A549 (cell line): ENCODE results near the gene ZP2. TPM values are rescaled to one million over a fixed set of nuclear protein-coding genes. Genes with fewer than 3 reads are reported as not detected.
A peak's percentile ranks its signal among the peaks of the same experiment; 100 is the strongest.

Source experiments
- ATAC-seq, 2 experiments: fragments of 200-7000 bp in 1 of 2; fragments of >200 bp in 1 of 2; cut with Nextera tagmentation in 1 of 2; cut with Tn5 transposase in 1 of 2; 3 replicates each; pipeline versions ENCODE4 v1.8.0 to v1.9.1; 2018 to 2020; ENCODE audit warnings: mild to moderate bottlenecking in 1 of 2, moderate library complexity in 1 of 2
- CTCF ChIA-PET: fragments of 300-600 bp; sonication (Branson Sonifier 250); formaldehyde crosslinking; extraction: SDS; loops from one replicate; lab custom pipeline; 2021; ENCODE audit warnings: antibody characterized with exemption, inconsistent platforms; lab: Yijun Ruan, JAX
- POLR2A ChIA-PET: fragments of 350-600 bp; formaldehyde crosslinking; extraction: SDS; loops from one replicate; lab custom pipeline; 2021; ENCODE audit warnings: antibody characterized with exemption, inconsistent platforms; lab: Yijun Ruan, JAX
- DNase-seq, 2 experiments: peaks; one replicate each; pipeline versions ENCODE4 v3.0.0 to v3.0.0-alpha.2; 2011 to 2016; ENCODE audit warnings: low read depth in 1 of 2, low spot score in 1 of 2
- FAIRE-seq: peaks from 2 replicates; lab custom pipeline; 2011; peaks lifted over from hg19 to GRCh38; lab: Jason Lieb, UNC
- H3K27ac ChIP-seq, 2 experiments: fragments of >200 bp; sonication (Bioruptor Twin); formaldehyde crosslinking; 3 replicates each; pipeline ENCODE4 v1.5.1; 2016 to 2017
- H3K4me1 ChIP-seq: fragments of >200 bp; sonication (Bioruptor Twin); formaldehyde crosslinking; 3 replicates; pipeline ENCODE4 v1.6.1; 2016
- H3K4me2 ChIP-seq: fragments of >200 bp; sonication (Bioruptor Twin); formaldehyde crosslinking; 3 replicates; pipeline ENCODE4 v1.6.1; 2016
- H3K4me3 ChIP-seq: fragments of >200 bp; sonication (Bioruptor Twin); formaldehyde crosslinking; 3 replicates; pipeline ENCODE4 v1.5.1; 2016
- H3K9me3 ChIP-seq: fragments of >200 bp; sonication (Bioruptor Twin); formaldehyde crosslinking; 3 replicates; pipeline ENCODE4 v1.6.1; 2016
- BHLHE40 ChIP-seq: IDR thresholded peaks from 2 replicates; pipeline ENCODE4 v1.6.1; 2012; ENCODE audit warnings: low read depth, low read length, inconsistent platforms
- CBX8 ChIP-seq: fragments of 200-600 bp; sonication (generic); IDR thresholded peaks from 2 replicates; pipeline ENCODE4 v1.6.1; 2016
- CEBPB ChIP-seq, 2 experiments: fragments of >200 bp in 1 of 2; sonication (Bioruptor Twin) in 1 of 2; formaldehyde crosslinking in 1 of 2; IDR thresholded peaks; 2 replicates each; pipeline ENCODE4 v1.6.1; 2012 to 2016
- CHD2 ChIP-seq: fragments of 150-350 bp; IDR thresholded peaks from 2 replicates; pipeline ENCODE4 v1.6.1; 2014; ENCODE audit warnings: low read length; ENCODE audit not compliant: partially characterized antibody
- CHD4 ChIP-seq: fragments of 200-600 bp; sonication (generic); IDR thresholded peaks from 2 replicates; pipeline ENCODE4 v1.6.1; 2016; ENCODE audit warnings: antibody characterized with exemption, mild to moderate bottlenecking, borderline replicate concordance
- ESRRA ChIP-seq: fragments of 150-350 bp; IDR thresholded peaks from 2 replicates; pipeline ENCODE4 v1.6.1; 2014; ENCODE audit warnings: mild to moderate bottlenecking, low read length, borderline replicate concordance
- FOSL2 ChIP-seq, 2 experiments: fragments of 450-650 bp in 1 of 2; fragments of >200 bp in 1 of 2; sonication (Bioruptor Twin) in 1 of 2; formaldehyde crosslinking; IDR thresholded peaks; 2 replicates each; pipeline versions ENCODE4 v1.5.0 to v1.6.1; 2016 to 2020; ENCODE audit warnings: mild to moderate bottlenecking in 1 of 2, moderate library complexity in 1 of 2
- FOXS1 ChIP-seq: fragments of 250-450 bp; sonication (Bioruptor Pico); IDR thresholded peaks from 2 replicates; pipeline ENCODE4 v1.5.0; 2020; ENCODE audit warnings: mild to moderate bottlenecking, moderate library complexity
- GATA3 ChIP-seq: IDR thresholded peaks from 2 replicates; pipeline ENCODE4 v1.6.1; 2012; ENCODE audit warnings: borderline replicate concordance
- HOXB13 ChIP-seq: fragments of 250-450 bp; sonication (Bioruptor Pico); IDR thresholded peaks from 2 replicates; pipeline ENCODE4 v1.5.0; 2020; ENCODE audit warnings: low read depth, mild to moderate bottlenecking, moderate library complexity
- HOXB5 ChIP-seq: fragments of 250-450 bp; sonication (Bioruptor Pico); IDR thresholded peaks from 2 replicates; pipeline ENCODE4 v1.5.0; 2020; ENCODE audit warnings: mild to moderate bottlenecking, moderate library complexity
- KDM5A ChIP-seq: fragments of 200-600 bp; sonication (generic); IDR thresholded peaks from 2 replicates; pipeline ENCODE4 v1.6.1; 2016; ENCODE audit warnings: antibody characterized with exemption, mild to moderate bottlenecking
- NFE2L2 ChIP-seq: fragments of 150-350 bp; conservative IDR thresholded peaks from 2 replicates; pipeline ENCODE4 v1.6.1; 2014; ENCODE audit warnings: low read length
- POLR2A ChIP-seq: IDR thresholded peaks from 2 replicates; pipeline ENCODE4 v1.6.1; 2012; ENCODE audit warnings: mild to moderate bottlenecking, low read length
- POLR2AphosphoS2 ChIP-seq: conservative IDR thresholded peaks from 2 replicates; pipeline ENCODE4 v1.6.1; 2012; ENCODE audit warnings: low read length, improper control_type of control experiment, inconsistent platforms
- RAD21 ChIP-seq, 2 experiments: fragments of >200 bp in 1 of 2; sonication (Bioruptor Twin) in 1 of 2; formaldehyde crosslinking in 1 of 2; IDR thresholded peaks in 1 of 2; conservative IDR thresholded peaks in 1 of 2; 2 replicates in 1 of 2; 3 replicates in 1 of 2; pipeline ENCODE4 v1.6.1; 2012 to 2018; ENCODE audit warnings: inconsistent platforms in 1 of 2
- TFCP2L1 ChIP-seq: fragments of 250-450 bp; sonication (Bioruptor Pico); IDR thresholded peaks from 2 replicates; pipeline ENCODE4 v1.5.0; 2021; ENCODE audit warnings: mild to moderate bottlenecking
- ZC3H11A ChIP-seq: fragments of 450-650 bp; IDR thresholded peaks from 2 replicates; pipeline ENCODE4 v1.6.1; 2014; ENCODE audit warnings: antibody characterized with exemption, mild to moderate bottlenecking
- ZNF302 ChIP-seq: fragments of 250-450 bp; sonication (Bioruptor Pico); IDR thresholded peaks from 2 replicates; pipeline ENCODE4 v1.9.0; 2021; ENCODE audit warnings: inconsistent platforms, mild to moderate bottlenecking, moderate library complexity
- ZSCAN20 ChIP-seq: fragments of 250-450 bp; sonication (Bioruptor Pico); IDR thresholded peaks from 2 replicates; pipeline ENCODE4 v1.8.0; 2022; ENCODE audit warnings: mild to moderate bottlenecking, moderate library complexity
- WGBS: methylation state at CpG from one replicate; pipeline ENCODE4 v1.1.6; 2017; ENCODE audit errors: missing lambda C conversion rate; 5-methylcytosine and 5-hydroxymethylcytosine counted together
- polyA plus RNA-seq, 4 experiments: library from polyadenylated mRNA; depleted of rRNA in 3 of 4; stranded (reverse); fragments of >200 nt; fragmentation: RNase III in 1 of 4; extraction: RNeasy Plus Mini Kit Qiagen cat#74134 plus additional on column Dnase treatment in 1 of 4; gene quantifications; 2 replicates in 3 of 4; 3 replicates in 1 of 4; pipeline ENCODE4 v1.2.3, GENCODE V29; 2011 to 2017
- TF ChIP-seq, protein P1 (sequence below): fragments of 150-350 bp; IDR thresholded peaks from 2 replicates; pipeline ENCODE4 v1.6.1; 2014; ENCODE audit warnings: low read depth, mild to moderate bottlenecking, low read length
- TF ChIP-seq, protein P2 (sequence below): fragments of 250-450 bp; sonication (Bioruptor Pico); IDR thresholded peaks from 2 replicates; pipeline ENCODE4 v1.5.0; 2020; ENCODE audit warnings: low read depth, mild to moderate bottlenecking, moderate library complexity

Gene ZP2
- polyA plus RNA-seq, 2 of the 4 experiments (the other 2 are of a cell fraction), result not detected

DNA sequence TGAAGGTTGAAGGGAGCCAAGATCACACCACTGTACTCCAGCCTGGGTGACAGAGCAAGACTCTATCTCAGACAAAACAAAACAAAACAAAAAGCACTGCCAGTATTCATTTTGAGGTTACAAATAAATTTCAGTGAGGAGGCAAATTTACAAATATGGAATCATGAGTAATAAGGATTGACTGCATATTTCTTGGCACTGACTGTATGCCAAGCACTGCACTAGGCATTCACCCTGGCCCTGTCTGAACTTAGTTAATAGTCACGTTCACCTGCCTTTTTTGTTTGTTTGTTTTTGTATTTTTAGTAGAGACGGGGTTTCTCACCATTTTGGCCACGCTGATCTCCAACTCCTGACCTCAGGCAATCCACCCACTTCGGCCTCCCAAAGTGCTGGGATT lies 47.8 kb downstream of the ZP2 start:
- Histone ChIP-seq H3K4me2 (no peak overlapping the region), H3K4me1 (peaks cover 30% of the 10 kb centered on the region; the same call in 2 of the 3 replicates), H3K27ac (no peak overlapping the region), H3K4me3 (no peak overlapping the region), H3K9me3 (no peaks in the 10 kb centered on the region)
- no peak for FAIRE-seq
- no peak for DNase-seq
- ChIA-PET POLR2A (no interaction called here), CTCF (interaction anchor here (1.0 to 10.8 kb wide), 2 partner anchors 25 to 138 kb away, joined by 5 to 141 read pairs; no protein-coding TSS in a partner anchor)
- 89% methylated on average over 4 of the region's 4 CpGs for WGBS
- TF ChIP-seq ZC3H11A, result no peak
- TF ChIP-seq POLR2A, result no peak
- no peak for ATAC-seq

DNA sequence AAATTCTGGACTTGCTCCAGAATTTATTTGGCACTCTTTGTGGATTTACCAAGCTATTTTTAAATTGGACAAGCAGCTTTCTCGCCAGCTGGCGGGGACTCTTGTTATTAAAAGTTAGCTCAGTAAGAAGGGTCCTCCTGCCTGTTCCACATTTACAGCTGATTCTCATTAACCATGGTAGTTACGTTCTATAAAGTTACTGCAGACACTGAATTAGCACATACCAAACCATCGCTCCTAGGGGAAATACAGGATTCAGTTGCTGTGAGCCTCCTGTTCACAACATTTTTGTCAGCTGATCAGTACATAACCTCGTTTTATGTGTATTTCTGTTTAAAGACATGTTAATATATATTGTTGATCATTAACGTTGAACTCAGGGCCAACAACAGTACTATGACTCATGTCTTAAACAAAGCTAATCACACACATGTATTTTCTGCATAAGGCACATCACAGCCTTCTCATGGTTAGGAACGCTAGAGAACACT lies 48.7 kb downstream of the ZP2 start:
- DNase-seq, result no peak
- H3K4me1 ChIP-seq, result peaks cover 31% of the 10 kb centered on the region; the same call in 2 of the 3 replicates
- no peak for FAIRE-seq
- no peak overlapping the region for H3K4me3 ChIP-seq
- WGBS, result 60% methylated on average over 7 of the region's 7 CpGs
- TF ChIP-seq FOSL2 (IDR thresholded peaks at IDR 0.05) (no peak), FOSL2 (CRISPR knock-in tag; IDR thresholded peaks at IDR 0.05) (peak; percentile 21; the same call in 1 of the 2 replicates), POLR2AphosphoS2 (no peak)
- ChIA-PET CTCF (interaction anchor here (0.5 to 10.8 kb wide), 4 partner anchors 24 to 1156 kb away, joined by 3 to 141 read pairs (median 4); no protein-coding TSS in a partner anchor), POLR2A (interaction anchor here (1.2 kb wide), 1 partner anchor 138 kb away, joined by 3 read pairs; no protein-coding TSS in a partner anchor)
- no peak for ATAC-seq
- H3K27ac ChIP-seq, result no peak overlapping the region
- H3K4me2 ChIP-seq, result no peak overlapping the region
- no peaks in the 10 kb centered on the region for H3K9me3 ChIP-seq

DNA sequence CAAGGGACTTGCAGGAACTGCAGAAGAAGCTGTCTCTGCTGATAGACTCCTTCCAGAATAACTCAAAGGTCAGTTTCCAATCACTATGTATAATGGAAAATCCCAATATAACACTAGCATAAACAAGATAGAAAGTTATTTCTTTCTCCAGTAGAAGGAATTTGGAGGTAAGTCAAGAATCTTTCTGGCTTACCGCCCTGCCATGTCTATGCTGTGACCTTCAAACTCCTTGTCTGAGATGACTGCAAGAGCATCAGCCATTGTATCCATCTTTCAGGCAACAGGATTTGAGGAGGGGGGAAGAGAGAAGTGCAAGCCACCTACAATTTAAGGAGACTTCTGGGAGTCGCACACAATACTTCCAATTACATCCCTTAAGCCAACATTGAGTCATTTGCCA lies 50.2 kb downstream of the ZP2 start:
- no peak for FAIRE-seq
- Histone ChIP-seq H3K4me2 (no peak overlapping the region), H3K27ac (no peak overlapping the region), H3K4me3 (no peak overlapping the region), H3K9me3 (no peaks in the 10 kb centered on the region), H3K4me1 (peaks cover 25% of the 10 kb centered on the region; the same call in 2 of the 3 replicates)
- 78% methylated on average over 2 of the region's 2 CpGs for WGBS
- POLR2A ChIA-PET, result no interaction called here
- CTCF ChIA-PET, result interaction anchor here (1.3 to 10.8 kb wide), 2 partner anchors 28 to 141 kb away, joined by 5 to 141 read pairs; no protein-coding TSS in a partner anchor
- TF ChIP-seq BHLHE40 (no peak), GATA3 (no peak), POLR2AphosphoS2 (no peak), CBX8 (no peak), ZNF302 (CRISPR knock-in tag) (no peak), ESRRA (no peak)
- no peak for DNase-seq
- no peak for ATAC-seq

DNA sequence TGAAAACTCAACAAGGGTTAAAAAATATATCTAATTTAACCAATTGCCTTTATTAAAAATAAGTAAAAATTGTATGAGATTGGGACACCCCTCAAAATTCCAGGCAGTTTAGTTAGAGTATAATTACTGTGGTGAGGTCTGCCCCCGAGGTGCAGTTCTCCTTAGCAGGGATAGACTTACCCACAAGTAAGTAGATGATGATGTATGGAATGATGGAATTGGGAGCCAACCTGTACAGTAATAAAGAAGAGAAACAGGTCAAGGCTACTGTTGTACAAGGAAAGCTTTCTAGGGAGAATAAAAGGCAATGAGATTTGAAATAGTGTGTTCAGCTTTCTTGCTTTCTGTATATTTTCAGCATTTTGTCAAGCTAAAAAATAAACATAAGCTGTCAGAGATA lies 51.1 kb downstream of the ZP2 start:
- TF ChIP-seq, protein P1, sequence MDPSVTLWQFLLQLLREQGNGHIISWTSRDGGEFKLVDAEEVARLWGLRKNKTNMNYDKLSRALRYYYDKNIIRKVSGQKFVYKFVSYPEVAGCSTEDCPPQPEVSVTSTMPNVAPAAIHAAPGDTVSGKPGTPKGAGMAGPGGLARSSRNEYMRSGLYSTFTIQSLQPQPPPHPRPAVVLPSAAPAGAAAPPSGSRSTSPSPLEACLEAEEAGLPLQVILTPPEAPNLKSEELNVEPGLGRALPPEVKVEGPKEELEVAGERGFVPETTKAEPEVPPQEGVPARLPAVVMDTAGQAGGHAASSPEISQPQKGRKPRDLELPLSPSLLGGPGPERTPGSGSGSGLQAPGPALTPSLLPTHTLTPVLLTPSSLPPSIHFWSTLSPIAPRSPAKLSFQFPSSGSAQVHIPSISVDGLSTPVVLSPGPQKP, result no peak
- no peak for TF ChIP-seq ZSCAN20 (CRISPR knock-in tag)
- TF ChIP-seq, all 56 proteins: peak for 0
- ATAC-seq (no peak), FAIRE-seq (no peak), DNase-seq (no peak)
- Histone ChIP-seq H3K9me3 (no peaks in the 10 kb centered on the region), H3K4me1 (peaks cover 25% of the 10 kb centered on the region; the same call in 2 of the 3 replicates), H3K4me2 (no peak overlapping the region), H3K4me3 (no peak overlapping the region), H3K27ac (no peak overlapping the region)
- 59% methylated on average over 1 of the region's 1 CpG for WGBS
- ChIA-PET CTCF (interaction anchor here (1.3 to 10.8 kb wide), 5 partner anchors 11 to 1159 kb away, joined by 5 to 141 read pairs (median 23); no protein-coding TSS in a partner anchor), POLR2A (no interaction called here)

DNA sequence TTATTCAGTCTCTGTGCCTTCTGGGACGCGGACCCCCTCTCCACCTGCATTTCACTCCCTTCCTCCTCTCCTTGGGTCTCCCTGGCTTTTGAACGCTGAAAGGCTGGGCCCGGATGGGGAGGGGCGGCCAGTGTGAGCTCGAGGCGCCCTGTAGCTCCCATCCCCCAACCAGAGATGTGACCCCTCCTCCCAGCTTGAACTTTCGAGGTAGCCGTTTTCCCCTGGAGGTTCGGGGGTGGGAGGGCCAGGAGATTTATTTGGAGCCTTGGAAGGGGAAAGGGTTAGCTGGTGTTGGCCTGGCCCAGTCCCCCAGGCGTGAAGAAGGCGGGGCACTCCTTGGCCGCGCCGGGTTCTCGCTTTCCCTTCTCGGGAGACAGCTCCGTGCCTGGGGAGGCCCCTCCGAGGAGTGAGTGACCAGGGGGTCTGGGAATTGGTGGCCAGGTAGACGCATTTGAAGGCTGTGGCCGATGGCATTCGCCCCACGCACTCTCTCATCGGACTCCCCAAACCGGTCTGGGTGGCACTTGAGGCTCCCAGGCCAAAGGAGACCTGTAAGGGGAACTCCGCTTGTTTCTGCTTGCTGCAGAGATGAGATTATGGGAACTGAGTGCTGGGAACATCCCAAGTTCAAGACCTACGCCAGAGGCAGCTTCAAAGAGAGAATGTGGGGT lies 52.0 kb downstream of the ZP2 start:
- DNase-seq (no peak), ATAC-seq (no peak), FAIRE-seq (no peak)
- ChIA-PET POLR2A (interaction anchor here (1.3 kb wide), 1 partner anchor 308 kb away, joined by 3 read pairs; no protein-coding TSS in a partner anchor), CTCF (interaction anchor here (0.5 to 10.8 kb wide), 5 partner anchors 9 to 1160 kb away, joined by 4 to 141 read pairs (median 23); no protein-coding TSS in a partner anchor)
- Histone ChIP-seq H3K4me2 (peak overlapping the region; percentile 92), H3K27ac (peak overlapping the region; percentile 84 to 95; a peak in 5 of 6 replicates), H3K4me1 (peaks cover 25% of the 10 kb centered on the region; the same call in 2 of the 3 replicates), H3K9me3 (no peaks in the 10 kb centered on the region), H3K4me3 (peak overlapping the region; percentile 83)
- WGBS, result 83% methylated on average over 27 of the region's 27 CpGs
- TF ChIP-seq HOXB5 (CRISPR knock-in tag) (no peak), FOXS1 (CRISPR knock-in tag) (no peak), HOXB13 (CRISPR knock-in tag) (no peak), RAD21 (conservative IDR thresholded peaks at IDR 0.05 in 1 of 2, IDR thresholded peaks at IDR 0.05 in 1 of 2) (no peak), KDM5A (no peak), ESRRA (no peak), GATA3 (no peak), NFE2L2 (no peak), CHD4 (no peak), BHLHE40 (no peak), CHD2 (no peak), CEBPB (IDR thresholded peaks at IDR 0.05) (no peak), TFCP2L1 (no peak)
- TF ChIP-seq, protein P2, sequence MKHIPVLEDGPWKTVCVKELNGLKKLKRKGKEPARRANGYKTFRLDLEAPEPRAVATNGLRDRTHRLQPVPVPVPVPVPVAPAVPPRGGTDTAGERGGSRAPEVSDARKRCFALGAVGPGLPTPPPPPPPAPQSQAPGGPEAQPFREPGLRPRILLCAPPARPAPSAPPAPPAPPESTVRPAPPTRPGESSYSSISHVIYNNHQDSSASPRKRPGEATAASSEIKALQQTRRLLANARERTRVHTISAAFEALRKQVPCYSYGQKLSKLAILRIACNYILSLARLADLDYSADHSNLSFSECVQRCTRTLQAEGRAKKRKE (CRISPR knock-in tag), result no peak
- TF ChIP-seq, protein P1, result no peak
